DOHH2 (cell line): ENCODE results near the gene PTPRN2.

ENCODE experiments used
- EZH2phosphoT487 ChIP-seq: fragments of 200-600 bp; sonication (generic); IDR thresholded peaks from 2 replicates; pipeline ENCODE4 v1.6.1; 2017; ENCODE audit warnings: borderline replicate concordance, mild to moderate bottlenecking, antibody characterized with exemption, low read length, moderate library complexity, mixed read lengths
- TF ChIP-seq, protein P1 (sequence below): fragments of 200-600 bp; sonication (generic); IDR thresholded peaks from one replicate; pipeline ENCODE4 v1.5.1; 2014; ENCODE audit warnings: antibody characterized with exemption, mild to moderate bottlenecking, low read depth, low read length; ENCODE audit not compliant: poor library complexity, severe bottlenecking

DNA sequence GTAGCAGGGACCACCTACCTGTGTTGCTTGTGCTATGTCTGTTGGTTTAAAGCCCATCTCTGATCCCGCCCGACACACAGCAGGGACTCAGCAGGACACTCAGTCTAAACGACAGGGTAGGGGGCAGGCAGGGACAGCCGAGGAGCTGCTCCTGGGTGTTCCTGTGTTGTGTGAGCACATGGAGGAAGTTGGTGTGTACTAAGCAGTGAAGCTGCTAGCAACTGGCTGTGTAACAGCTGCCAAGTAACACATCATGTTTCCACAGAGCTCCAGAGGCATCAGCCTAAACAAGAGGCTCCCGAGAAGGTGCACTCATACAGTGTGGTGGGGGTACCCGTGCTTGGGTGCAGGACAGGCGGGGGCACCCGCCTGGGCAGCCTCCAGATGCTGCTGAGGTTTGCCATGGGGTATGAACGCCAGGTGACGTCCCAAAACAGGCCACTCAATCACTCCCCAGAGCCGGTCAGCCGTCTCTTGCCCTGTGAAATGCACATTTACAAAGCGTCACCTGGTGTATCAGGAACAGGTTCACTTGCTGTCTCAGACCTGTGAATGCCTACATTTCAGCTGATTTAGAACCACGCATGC, 59.6 kb downstream of the PTPRN2 start:
- TF ChIP-seq, protein P1, sequence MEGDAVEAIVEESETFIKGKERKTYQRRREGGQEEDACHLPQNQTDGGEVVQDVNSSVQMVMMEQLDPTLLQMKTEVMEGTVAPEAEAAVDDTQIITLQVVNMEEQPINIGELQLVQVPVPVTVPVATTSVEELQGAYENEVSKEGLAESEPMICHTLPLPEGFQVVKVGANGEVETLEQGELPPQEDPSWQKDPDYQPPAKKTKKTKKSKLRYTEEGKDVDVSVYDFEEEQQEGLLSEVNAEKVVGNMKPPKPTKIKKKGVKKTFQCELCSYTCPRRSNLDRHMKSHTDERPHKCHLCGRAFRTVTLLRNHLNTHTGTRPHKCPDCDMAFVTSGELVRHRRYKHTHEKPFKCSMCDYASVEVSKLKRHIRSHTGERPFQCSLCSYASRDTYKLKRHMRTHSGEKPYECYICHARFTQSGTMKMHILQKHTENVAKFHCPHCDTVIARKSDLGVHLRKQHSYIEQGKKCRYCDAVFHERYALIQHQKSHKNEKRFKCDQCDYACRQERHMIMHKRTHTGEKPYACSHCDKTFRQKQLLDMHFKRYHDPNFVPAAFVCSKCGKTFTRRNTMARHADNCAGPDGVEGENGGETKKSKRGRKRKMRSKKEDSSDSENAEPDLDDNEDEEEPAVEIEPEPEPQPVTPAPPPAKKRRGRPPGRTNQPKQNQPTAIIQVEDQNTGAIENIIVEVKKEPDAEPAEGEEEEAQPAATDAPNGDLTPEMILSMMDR = no peak
- TF ChIP-seq EZH2phosphoT487 = no peak
